A549 treated with Mapracorat at 1 μM for 4 hours (cell line): Measurements from ENCODE around the gene PRB2. TPM values are rescaled to one million over a fixed set of nuclear protein-coding genes. Genes with fewer than 3 reads are reported as not detected.

ENCODE experiments used
- total RNA-seq: library from RNA; stranded (reverse); fragments of 200-300 nt; extraction: Qiagen RNA extraction; gene quantifications from 5 replicates; pipeline ENCODE4 v1.2.3, GENCODE V29; 2022

Gene PRB2
- not detected in 5 replicates for total RNA-seq

GRCh38 chr12:11395467-11395866, at the start of gene PRB2:
Gene PRB2 (minus strand): TSS chr12:11395567. CDS start chr12:11395529, 38 bp downstream.

Other genes starting within 250 kb of the PRB2 start
- gene SMIM10L1, start 224.4 kb downstream of the PRB2 start, total RNA-seq, result 7.8 to 8.6 TPM (median 8.0 TPM) in 5 replicates
- not detected in 5 replicates for gene TAS2R42, start 208.6 kb downstream of the PRB2 start, total RNA-seq
- not detected in 5 replicates for gene PRB3, start 125.9 kb downstream of the PRB2 start, total RNA-seq
- not detected in 5 replicates for gene PRB4, start 85.1 kb downstream of the PRB2 start, total RNA-seq